ENCODE measurements around the gene GPR137B.
A peak's percentile ranks its signal among the peaks of the same experiment; 100 is the strongest.

Gene GPR137B

DNA sequence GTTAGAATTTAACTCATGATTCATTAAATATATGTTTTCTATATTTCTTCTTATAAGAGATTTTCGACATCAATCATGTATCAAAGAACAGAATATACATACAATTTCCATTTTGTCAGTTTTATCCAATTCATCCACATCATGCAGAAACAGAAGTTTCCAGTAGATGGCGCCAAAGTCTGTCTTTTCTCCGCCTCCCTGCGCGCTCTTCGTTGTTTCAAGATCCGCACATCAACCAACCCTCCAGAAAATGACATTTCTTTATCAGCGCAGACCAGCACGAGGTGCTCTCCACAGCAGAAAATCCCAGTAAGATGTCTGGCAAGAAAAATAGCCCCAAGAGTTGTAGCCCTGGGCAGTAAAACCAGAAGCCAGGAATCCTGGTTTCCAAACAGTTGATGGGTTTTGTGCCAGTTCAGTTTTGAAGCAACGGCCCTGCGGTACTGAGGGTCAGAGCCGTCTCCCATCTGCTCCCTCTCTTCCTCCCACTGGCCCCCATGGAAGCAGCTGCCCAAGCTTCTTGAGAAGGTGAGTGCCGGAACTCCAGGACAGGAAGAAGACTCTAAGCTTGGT lies 38.6 kb upstream of the GPR137B start:
- Histone ChIP-seq H3K27ac (ENCODE audit: low read depth, low read length) (no peak overlapping the region), H3K9me3 (ENCODE audit: control insufficient read depth, insufficient read depth, low read length) (no peaks in the 10 kb centered on the region), H3K36me3 (ENCODE audit: control insufficient read depth, low read length) (no peaks in the 10 kb centered on the region), H3K9me2 (replicated peaks; ENCODE audit: control insufficient read depth, low read length) (no peaks in the 10 kb centered on the region), H3K4me2 (ENCODE audit: low read length) (no peak overlapping the region), H4K20me1 (ENCODE audit: control insufficient read depth, insufficient read depth, low read depth, low read length) (no peaks in the 10 kb centered on the region), H3K4me1 (ENCODE audit: control insufficient read depth, low read length) (no peaks in the 10 kb centered on the region), H3F3A (ENCODE audit: control insufficient read depth, insufficient read depth) (no peaks in the 10 kb centered on the region), H3K4me3 (ENCODE audit: low read length) (no peak overlapping the region), H3K27me3 (ENCODE audit: control insufficient read depth, low read length) (peaks cover 2% of the 10 kb centered on the region; the same call in 1 of the 2 replicates), H3K79me2 (ENCODE audit: control insufficient read depth, low read length) (no peaks in the 10 kb centered on the region)
- TF ChIP-seq, protein P1, sequence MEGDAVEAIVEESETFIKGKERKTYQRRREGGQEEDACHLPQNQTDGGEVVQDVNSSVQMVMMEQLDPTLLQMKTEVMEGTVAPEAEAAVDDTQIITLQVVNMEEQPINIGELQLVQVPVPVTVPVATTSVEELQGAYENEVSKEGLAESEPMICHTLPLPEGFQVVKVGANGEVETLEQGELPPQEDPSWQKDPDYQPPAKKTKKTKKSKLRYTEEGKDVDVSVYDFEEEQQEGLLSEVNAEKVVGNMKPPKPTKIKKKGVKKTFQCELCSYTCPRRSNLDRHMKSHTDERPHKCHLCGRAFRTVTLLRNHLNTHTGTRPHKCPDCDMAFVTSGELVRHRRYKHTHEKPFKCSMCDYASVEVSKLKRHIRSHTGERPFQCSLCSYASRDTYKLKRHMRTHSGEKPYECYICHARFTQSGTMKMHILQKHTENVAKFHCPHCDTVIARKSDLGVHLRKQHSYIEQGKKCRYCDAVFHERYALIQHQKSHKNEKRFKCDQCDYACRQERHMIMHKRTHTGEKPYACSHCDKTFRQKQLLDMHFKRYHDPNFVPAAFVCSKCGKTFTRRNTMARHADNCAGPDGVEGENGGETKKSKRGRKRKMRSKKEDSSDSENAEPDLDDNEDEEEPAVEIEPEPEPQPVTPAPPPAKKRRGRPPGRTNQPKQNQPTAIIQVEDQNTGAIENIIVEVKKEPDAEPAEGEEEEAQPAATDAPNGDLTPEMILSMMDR (IDR thresholded peaks at IDR 0.05; ENCODE audit: low read depth, low read length, poor library complexity, severe bottlenecking), result peak; percentile 80
- TF ChIP-seq EZH2phosphoT487 (IDR thresholded peaks at IDR 0.05; ENCODE audit: borderline replicate concordance, low read length), result no peak

DNA sequence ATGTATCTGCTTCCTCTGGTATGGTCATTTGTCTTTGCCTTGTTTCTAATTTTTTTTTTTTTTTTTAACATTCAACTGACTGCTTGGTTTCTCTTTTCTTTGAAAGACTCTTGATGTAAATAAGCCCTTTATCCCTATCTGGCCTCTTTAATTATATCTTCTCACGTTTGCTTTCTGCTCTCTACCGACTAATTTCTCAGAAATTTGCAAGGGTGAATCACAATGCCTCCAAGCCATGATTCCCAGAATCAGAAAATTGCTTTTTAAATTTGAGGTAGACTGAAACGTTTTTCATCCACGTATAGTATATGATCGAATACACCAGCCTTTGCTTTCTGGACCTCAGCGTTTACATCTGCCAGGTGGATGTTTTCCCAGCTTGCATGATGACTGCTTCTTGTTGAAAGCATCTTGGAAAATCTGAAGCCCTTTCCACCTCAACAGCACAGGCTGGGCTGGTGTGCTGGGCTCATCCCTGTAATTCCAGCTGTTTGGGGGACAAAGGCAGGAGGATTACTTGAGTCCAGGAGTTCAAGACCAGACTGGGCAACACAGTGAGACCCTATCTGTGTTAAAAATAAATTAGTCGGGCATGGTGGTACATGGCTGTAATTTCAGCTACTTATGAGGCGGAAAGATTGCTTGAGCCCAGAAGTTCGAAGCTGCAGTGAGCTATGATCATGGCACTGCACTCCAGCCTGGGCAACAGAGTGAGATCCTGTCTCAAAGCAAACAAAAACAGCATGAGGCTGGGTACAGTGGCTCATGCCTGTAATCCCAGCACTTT lies 35.0 kb upstream of the GPR137B start:
- TF ChIP-seq, protein P1 (IDR thresholded peaks at IDR 0.05; ENCODE audit: low read depth, low read length, poor library complexity, severe bottlenecking), result no peak
- TF ChIP-seq EZH2phosphoT487 (IDR thresholded peaks at IDR 0.05; ENCODE audit: borderline replicate concordance, low read length), result no peak
- Histone ChIP-seq H3K36me3 (ENCODE audit: control insufficient read depth, low read length) (no peaks in the 10 kb centered on the region), H3K4me3 (ENCODE audit: low read length) (no peak overlapping the region)

DNA sequence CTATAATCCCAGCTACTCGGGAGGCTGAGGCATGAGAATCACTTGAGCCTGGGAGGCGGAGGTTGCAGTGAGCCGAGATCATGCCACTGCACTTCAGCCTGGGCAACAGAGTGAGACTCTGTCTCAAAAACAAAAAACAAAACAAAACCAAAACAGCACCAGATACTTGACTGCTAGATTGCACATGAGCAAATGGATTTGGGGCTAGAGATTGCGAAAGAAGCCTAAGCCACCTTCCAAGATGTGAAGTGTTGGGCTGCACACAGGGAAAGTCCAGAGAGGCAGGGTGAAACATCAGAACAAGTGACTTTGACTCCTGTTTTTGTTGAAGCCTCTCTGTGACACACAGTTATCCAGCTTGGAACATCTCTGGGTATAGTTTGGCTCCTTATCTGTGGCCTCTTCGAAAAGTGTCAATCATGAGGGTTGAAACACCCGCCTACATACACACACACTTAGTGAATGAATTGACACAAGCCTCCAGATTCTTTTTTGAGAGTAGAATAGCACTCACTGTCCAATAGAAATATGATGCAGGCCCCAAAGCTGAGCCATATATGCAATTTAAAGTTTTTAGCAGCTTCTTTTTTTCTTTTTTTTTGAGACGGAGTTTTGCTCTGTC lies 34.2 kb upstream of the GPR137B start:
- no peaks in the 10 kb centered on the region for H3K36me3 ChIP-seq (ENCODE audit: control insufficient read depth, low read length)
- TF ChIP-seq EZH2phosphoT487 (IDR thresholded peaks at IDR 0.05; ENCODE audit: borderline replicate concordance, low read length), result no peak
- TF ChIP-seq, protein P1 (IDR thresholded peaks at IDR 0.05; ENCODE audit: low read depth, low read length, poor library complexity, severe bottlenecking), result no peak
- H3K4me3 ChIP-seq (ENCODE audit: low read length), result no peak overlapping the region

More for the DNA sequence above, 35.0 kb upstream of the GPR137B start:
- H3K27ac ChIP-seq (ENCODE audit: low read depth, low read length), result no peak overlapping the region
- H3K79me2 ChIP-seq (ENCODE audit: control insufficient read depth, low read length), result no peaks in the 10 kb centered on the region
- no peak overlapping the region for H3K4me2 ChIP-seq (ENCODE audit: low read length)
- H3K9me2 ChIP-seq (replicated peaks; ENCODE audit: control insufficient read depth, low read length), result no peaks in the 10 kb centered on the region
- H4K20me1 ChIP-seq (ENCODE audit: control insufficient read depth, insufficient read depth, low read depth, low read length), result no peaks in the 10 kb centered on the region
- H3K4me1 ChIP-seq (ENCODE audit: control insufficient read depth, low read length), result no peaks in the 10 kb centered on the region
- H3K27me3 ChIP-seq (ENCODE audit: control insufficient read depth, low read length), result no peaks in the 10 kb centered on the region
- H3F3A ChIP-seq (ENCODE audit: control insufficient read depth, insufficient read depth), result no peaks in the 10 kb centered on the region
- no peaks in the 10 kb centered on the region for H3K9me3 ChIP-seq (ENCODE audit: control insufficient read depth, insufficient read depth, low read length)

More for the DNA sequence above, 34.2 kb upstream of the GPR137B start:
- H3K27me3 ChIP-seq (ENCODE audit: control insufficient read depth, low read length), result no peaks in the 10 kb centered on the region
- no peak overlapping the region for H3K27ac ChIP-seq (ENCODE audit: low read depth, low read length)
- H3K9me3 ChIP-seq (ENCODE audit: control insufficient read depth, insufficient read depth, low read length), result no peaks in the 10 kb centered on the region
- no peaks in the 10 kb centered on the region for H4K20me1 ChIP-seq (ENCODE audit: control insufficient read depth, insufficient read depth, low read depth, low read length)
- H3F3A ChIP-seq (ENCODE audit: control insufficient read depth, insufficient read depth), result no peaks in the 10 kb centered on the region
- H3K79me2 ChIP-seq (ENCODE audit: control insufficient read depth, low read length), result no peaks in the 10 kb centered on the region
- no peak overlapping the region for H3K4me2 ChIP-seq (ENCODE audit: low read length)
- H3K4me1 ChIP-seq (ENCODE audit: control insufficient read depth, low read length), result no peaks in the 10 kb centered on the region
- no peaks in the 10 kb centered on the region for H3K9me2 ChIP-seq (replicated peaks; ENCODE audit: control insufficient read depth, low read length)
